GM12878 (cell line): Measurements from ENCODE around the gene KCNV2. TPM values are rescaled to one million over a fixed set of nuclear protein-coding genes. Genes with fewer than 3 reads are reported as not detected.

Experiments
- ATAC-seq: fragments of 200-7000 bp; cut with Tn5 transposase; 3 replicates; pipeline ENCODE4 v1.9.1; 2020; ENCODE audit warnings: mild to moderate bottlenecking, moderate library complexity
- BruUV-seq: library from RNA; stranded (reverse); fragments of 400-500 nt; replicated peaks from 2 replicates; lab custom pipeline; 2021; lab: Mats Ljungman, UMichigan
- CTCF ChIA-PET: fragments of 300-600 bp; sonication (Branson Sonifier 250); formaldehyde crosslinking; extraction: SDS; loops from one replicate; lab custom pipeline; 2021; ENCODE audit warnings: inconsistent platforms; lab: Yijun Ruan, JAX
- POLR2A ChIA-PET: fragments of 350-600 bp; formaldehyde crosslinking; extraction: SDS; loops from one replicate; lab custom pipeline; 2021; ENCODE audit warnings: inconsistent platforms; lab: Charles Lee
- RAD21 ChIA-PET: fragments of 300-600 bp; sonication (Branson Sonifier 250); formaldehyde crosslinking; loops from one replicate; lab custom pipeline; 2023; ENCODE audit warnings: antibody characterized with exemption; ENCODE audit not compliant: unreplicated experiment; lab: Charles Lee
- SMC1A ChIA-PET: fragments of 300-600 bp; sonication (Branson Sonifier 250); formaldehyde crosslinking; loops from one replicate; lab custom pipeline; 2023; ENCODE audit not compliant: unreplicated experiment, uncharacterized antibody; lab: Charles Lee
- DNase-seq: peaks from one replicate; pipeline ENCODE4 v3.0.0-alpha.2; 2011; ENCODE audit warnings: low read depth, low spot score
- FAIRE-seq: peaks from 3 replicates; lab custom pipeline; 2011; peaks lifted over from hg19 to GRCh38; lab: Jason Lieb, UNC
- H2AFZ ChIP-seq: 2 replicates; pipeline ENCODE4 v1.6.0; 2011; ENCODE audit warnings: low read depth, low read length, control low read depth; ENCODE audit not compliant: control insufficient read depth
- H3K27ac ChIP-seq: 2 replicates; pipeline ENCODE4 v1.5.1; 2011; ENCODE audit warnings: control low read depth; ENCODE audit not compliant: control insufficient read depth, insufficient read depth
- H3K27me3 ChIP-seq, 2 experiments: replicated peaks in 1 of 2; 2 replicates each; pipeline versions ENCODE4 v1.6.0 to v1.6.1; 2011; ENCODE audit warnings: low read length in 1 of 2; ENCODE audit not compliant: control insufficient read depth in 2 of 2, insufficient read depth in 2 of 2
- H3K36me3 ChIP-seq, 2 experiments: 2 replicates each; pipeline ENCODE4 v1.5.1; 2011; ENCODE audit warnings: low read length in 1 of 2; ENCODE audit not compliant: control insufficient read depth in 2 of 2, insufficient read depth in 2 of 2
- H3K4me1 ChIP-seq: 2 replicates; pipeline ENCODE4 v1.6.1; 2011; ENCODE audit warnings: mild to moderate bottlenecking, low read length, moderate library complexity, mixed read lengths; ENCODE audit not compliant: control insufficient read depth, insufficient read depth
- H3K4me2 ChIP-seq: 2 replicates; pipeline ENCODE4 v1.6.0; 2011; ENCODE audit warnings: control low read depth; ENCODE audit not compliant: control insufficient read depth, insufficient read depth
- H3K4me3 ChIP-seq: fragments of 200-600 bp; sonication (generic); 2 replicates; pipeline ENCODE4 v1.5.1; 2016
- H3K79me2 ChIP-seq: 2 replicates; pipeline ENCODE4 v1.6.0; 2011; ENCODE audit warnings: low read length; ENCODE audit not compliant: control insufficient read depth, insufficient read depth
- H3K9ac ChIP-seq: 2 replicates; pipeline ENCODE4 v1.8.0; 2011; ENCODE audit warnings: low read length, control low read depth, mixed read lengths; ENCODE audit not compliant: control insufficient read depth, insufficient read depth
- H3K9me3 ChIP-seq: replicated peaks from 3 replicates; pipeline ENCODE4 v1.5.1; 2011; ENCODE audit warnings: mild to moderate bottlenecking, low read length; ENCODE audit not compliant: control insufficient read depth, insufficient read depth
- H4K20me1 ChIP-seq: 2 replicates; pipeline ENCODE4 v1.6.0; 2011; ENCODE audit not compliant: control insufficient read depth, insufficient read depth
- ATF7 ChIP-seq: fragments of 450-650 bp; IDR thresholded peaks from 2 replicates; pipeline ENCODE4 v1.6.1; 2016; ENCODE audit warnings: low read depth, mild to moderate bottlenecking
- CHD2 ChIP-seq: IDR thresholded peaks from 2 replicates; pipeline ENCODE4 v1.6.1; 2011; ENCODE audit warnings: low read depth, low read length, improper control_type of control experiment, borderline replicate concordance
- FOS ChIP-seq: IDR thresholded peaks from 3 replicates; pipeline ENCODE4 v1.6.1; 2011; ENCODE audit warnings: borderline replicate concordance; ENCODE audit not compliant: insufficient read length; ENCODE audit errors: extremely low read depth
- NR2F1 ChIP-seq: fragments of 450-650 bp; conservative IDR thresholded peaks from 2 replicates; pipeline ENCODE4 v1.6.1; 2017; ENCODE audit warnings: mild to moderate bottlenecking
- SUZ12 ChIP-seq: fragments of 200-600 bp; sonication (generic); IDR thresholded peaks from one replicate; pipeline ENCODE4 v1.6.1; 2018; ENCODE audit warnings: antibody characterized with exemption, mild to moderate bottlenecking; ENCODE audit not compliant: unreplicated experiment
- TAF1 ChIP-seq: IDR thresholded peaks from 2 replicates; pipeline ENCODE4 v1.6.1; 2011; ENCODE audit warnings: mild to moderate bottlenecking, low read depth, low read length, borderline replicate concordance
- WGBS: methylation state at CpG from one replicate; pipeline ENCODE4 v1.1.6; 2016; ENCODE audit warnings: low lambda C conversion rate; ENCODE audit not compliant: insufficient replicate concordance, insufficient coverage; ENCODE audit errors: missing lambda C conversion rate; 5-methylcytosine and 5-hydroxymethylcytosine counted together
- in situ Hi-C: fragments of 300-500 bp; cut with MboI; formaldehyde crosslinking; loops from 9 replicates; pipeline ENCODE4 v1.14.3; 2018; ENCODE audit warnings: mixed read lengths
- intact Hi-C: fragments of 100-400 bp; cut with micrococcal nuclease; formaldehyde crosslinking; loops from one replicate; pipeline ENCODE4 v1.14.2; 2022; ENCODE audit not compliant: unreplicated experiment
- polyA plus RNA-seq, 11 experiments: library from polyadenylated mRNA; depleted of rRNA in 4 of 11; unstranded in 6 of 11; stranded (reverse) in 5 of 11; fragments of >200 nt; fragmentation: Nextera tagmentation in 4 of 11; fragmentation: Illumina TruSeq in 1 of 11; extraction: Ambion mirVana in 4 of 11; extraction: Trizol in 1 of 11; gene quantifications; 1 replicate in 1 of 11; 2 replicates in 10 of 11; pipeline versions ENCODE4 v1.2.1 to v1.2.3, GENCODE V29; 2011 to 2016; ENCODE audit warnings: inconsistent platforms in 2 of 11, missing spikeins in 2 of 11, low read depth in 1 of 11
- total RNA-seq, 4 experiments: library from RNA; depleted of rRNA in 3 of 4; stranded (reverse); fragments of >200 nt in 3 of 4; fragmentation: Illumina TruSeq in 1 of 4; extraction: Trizol in 1 of 4; gene quantifications; 2 replicates each; pipeline versions ENCODE4 v1.2.1 to v1.2.3, GENCODE V29; 2013 to 2021
- TF ChIP-seq, protein P1 (sequence below): IDR thresholded peaks from 2 replicates; pipeline ENCODE4 v1.6.1; 2011; ENCODE audit warnings: borderline replicate concordance, low read depth, mild to moderate bottlenecking, moderate library complexity, mixed read lengths, low read length; ENCODE audit not compliant: insufficient read depth; ENCODE audit errors: extremely low read length
- TF ChIP-seq, protein P2 (sequence below): fragments of 450-650 bp; IDR thresholded peaks from 2 replicates; pipeline ENCODE4 v1.6.1; 2017; ENCODE audit warnings: mild to moderate bottlenecking, moderate library complexity

Gene KCNV2
- total and polyA plus RNA-seq, 10 of the 15 experiments (the other 5 are each of a cell fraction or from before 2014, with no cell fraction given): 0.04 to 0.37 (median 0.09) TPM; not detected in 4

DNA sequence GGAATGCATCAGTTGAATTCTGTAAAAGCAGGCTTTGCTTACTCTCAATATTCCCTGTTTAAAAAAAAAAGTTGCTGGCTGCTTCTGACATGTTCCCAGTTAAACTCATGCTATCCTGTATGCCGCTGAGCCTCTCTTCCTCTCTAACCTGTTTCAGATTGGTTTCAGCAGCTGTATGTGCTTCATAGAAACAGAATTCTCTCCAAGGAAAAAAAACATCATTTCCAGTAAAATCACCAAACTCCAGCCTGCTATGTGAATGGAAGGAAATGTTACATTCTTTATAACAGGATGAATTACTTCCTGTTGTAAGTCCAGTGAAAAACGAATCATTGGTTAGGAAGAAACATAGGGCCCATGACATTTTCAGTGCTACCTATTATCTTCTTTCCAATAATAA lies 25.7 kb upstream of the KCNV2 start:
- in situ Hi-C loops: no loop called here
- SMC1A ChIA-PET: no interaction called here
- no TSS peak for BruUV-seq
- ATAC-seq: no peak
- Histone ChIP-seq H3K4me1 (no peaks in the 10 kb centered on the region), H3K79me2 (no peaks in the 10 kb centered on the region)
- no peak for TF ChIP-seq CHD2
- TF ChIP-seq ATF7: no peak
- TF ChIP-seq TAF1: no peak
- no peak for TF ChIP-seq SUZ12
- TF ChIP-seq, protein P1, sequence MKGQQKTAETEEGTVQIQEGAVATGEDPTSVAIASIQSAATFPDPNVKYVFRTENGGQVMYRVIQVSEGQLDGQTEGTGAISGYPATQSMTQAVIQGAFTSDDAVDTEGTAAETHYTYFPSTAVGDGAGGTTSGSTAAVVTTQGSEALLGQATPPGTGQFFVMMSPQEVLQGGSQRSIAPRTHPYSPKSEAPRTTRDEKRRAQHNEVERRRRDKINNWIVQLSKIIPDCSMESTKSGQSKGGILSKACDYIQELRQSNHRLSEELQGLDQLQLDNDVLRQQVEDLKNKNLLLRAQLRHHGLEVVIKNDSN: no peak
- no peak for TF ChIP-seq FOS
- no peak for TF ChIP-seq NR2F1
- TF ChIP-seq, protein P2, sequence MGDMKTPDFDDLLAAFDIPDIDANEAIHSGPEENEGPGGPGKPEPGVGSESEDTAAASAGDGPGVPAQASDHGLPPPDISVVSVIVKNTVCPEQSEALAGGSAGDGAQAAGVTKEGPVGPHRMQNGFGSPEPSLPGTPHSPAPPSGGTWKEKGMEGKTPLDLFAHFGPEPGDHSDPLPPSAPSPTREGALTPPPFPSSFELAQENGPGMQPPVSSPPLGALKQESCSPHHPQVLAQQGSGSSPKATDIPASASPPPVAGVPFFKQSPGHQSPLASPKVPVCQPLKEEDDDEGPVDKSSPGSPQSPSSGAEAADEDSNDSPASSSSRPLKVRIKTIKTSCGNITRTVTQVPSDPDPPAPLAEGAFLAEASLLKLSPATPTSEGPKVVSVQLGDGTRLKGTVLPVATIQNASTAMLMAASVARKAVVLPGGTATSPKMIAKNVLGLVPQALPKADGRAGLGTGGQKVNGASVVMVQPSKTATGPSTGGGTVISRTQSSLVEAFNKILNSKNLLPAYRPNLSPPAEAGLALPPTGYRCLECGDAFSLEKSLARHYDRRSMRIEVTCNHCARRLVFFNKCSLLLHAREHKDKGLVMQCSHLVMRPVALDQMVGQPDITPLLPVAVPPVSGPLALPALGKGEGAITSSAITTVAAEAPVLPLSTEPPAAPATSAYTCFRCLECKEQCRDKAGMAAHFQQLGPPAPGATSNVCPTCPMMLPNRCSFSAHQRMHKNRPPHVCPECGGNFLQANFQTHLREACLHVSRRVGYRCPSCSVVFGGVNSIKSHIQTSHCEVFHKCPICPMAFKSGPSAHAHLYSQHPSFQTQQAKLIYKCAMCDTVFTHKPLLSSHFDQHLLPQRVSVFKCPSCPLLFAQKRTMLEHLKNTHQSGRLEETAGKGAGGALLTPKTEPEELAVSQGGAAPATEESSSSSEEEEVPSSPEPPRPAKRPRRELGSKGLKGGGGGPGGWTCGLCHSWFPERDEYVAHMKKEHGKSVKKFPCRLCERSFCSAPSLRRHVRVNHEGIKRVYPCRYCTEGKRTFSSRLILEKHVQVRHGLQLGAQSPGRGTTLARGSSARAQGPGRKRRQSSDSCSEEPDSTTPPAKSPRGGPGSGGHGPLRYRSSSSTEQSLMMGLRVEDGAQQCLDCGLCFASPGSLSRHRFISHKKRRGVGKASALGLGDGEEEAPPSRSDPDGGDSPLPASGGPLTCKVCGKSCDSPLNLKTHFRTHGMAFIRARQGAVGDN: no peak
- TF ChIP-seq, all 136 proteins: peak for 0
- RAD21 ChIA-PET: no interaction called here
- no peak overlapping the region for H2AFZ ChIP-seq
- H3K9ac ChIP-seq: no peak overlapping the region
- no peaks in the 10 kb centered on the region for H3K36me3 ChIP-seq
- H3K9me3 ChIP-seq: peaks cover 2% of the 10 kb centered on the region; the same call in 2 of the 3 replicates
- DNase-seq: no peak
- FAIRE-seq: no peak
- no peaks in the 10 kb centered on the region for H3K27me3 ChIP-seq
- no peak overlapping the region for H3K4me2 ChIP-seq
- no peak overlapping the region for H3K27ac ChIP-seq
- intact Hi-C loops: no loop called here
- H3K4me3 ChIP-seq: no peak overlapping the region
- CTCF ChIA-PET: interaction anchor here (1.2 kb wide), 1 partner anchor 220 kb away, joined by 4 read pairs; no protein-coding TSS in a partner anchor
- POLR2A ChIA-PET: no interaction called here
- WGBS: 48% methylated on average over 2 of the region's 2 CpGs
- no peaks in the 10 kb centered on the region for H4K20me1 ChIP-seq
